Measurements from ENCODE around the gene ARHGAP10.

- no peak for TF ChIP-seq GATA2 (IDR thresholded peaks at IDR 0.05; ENCODE audit: low read depth, low read length)
- TF ChIP-seq GATA3 (IDR thresholded peaks at IDR 0.05; ENCODE audit: low read depth, low read length), result no peak
These were observed 340.9 kb downstream of the ARHGAP10 start for GRCh38 chr4:148072789-148073188.

Data from SH-SY5Y (cell line).